GM18505 (cell line): ENCODE measurements around the gene FAT1.

Experiments
- ATAC-seq: cut with Tn5 transposase; IDR thresholded peaks from one replicate; pipeline ENCODE4 v1.9.1; 2021; ENCODE audit not compliant: unreplicated experiment
- POLR2A ChIP-seq: IDR thresholded peaks from 4 replicates; pipeline ENCODE4 v1.6.1; 2011; ENCODE audit warnings: borderline replicate concordance; ENCODE audit not compliant: insufficient read depth, insufficient read length; ENCODE audit errors: extremely low read depth

The FAT1 gene

DNA sequence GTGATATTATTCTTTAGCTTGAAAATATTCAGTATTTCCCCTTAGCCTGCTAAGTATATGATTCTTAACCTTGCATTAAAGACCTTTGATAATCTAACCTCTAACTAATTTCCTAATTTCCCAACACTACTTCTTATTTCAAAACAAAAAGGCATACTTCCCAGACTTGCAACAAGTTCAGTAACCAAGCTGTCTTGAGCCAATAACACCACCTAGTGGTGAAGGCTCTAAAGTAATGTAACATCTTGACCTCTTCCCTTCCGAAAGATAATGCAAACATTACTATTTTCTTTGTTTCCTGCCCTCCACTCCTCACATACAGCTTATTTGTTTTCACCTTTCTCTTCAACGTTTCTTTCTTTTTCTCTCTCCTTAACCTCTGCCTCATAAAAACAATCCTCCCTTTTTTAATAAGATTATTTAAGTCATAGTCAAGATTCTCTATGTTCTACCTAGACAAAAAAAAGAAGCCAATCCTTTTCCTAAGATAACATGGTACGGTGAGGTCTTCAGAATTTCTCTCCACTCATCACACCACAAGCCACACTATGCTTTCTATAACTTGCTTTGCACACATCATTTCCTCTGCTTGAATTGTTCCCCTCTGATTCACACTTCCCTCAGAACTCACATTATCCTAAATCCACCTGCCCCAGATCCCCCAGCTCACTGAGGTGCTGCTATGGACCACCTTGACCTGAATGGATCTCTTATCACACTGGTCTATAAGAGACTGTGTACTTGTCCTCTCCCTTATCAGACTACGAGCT lies 3.5 kb downstream of the FAT1 start:
- ATAC-seq: no peak

DNA sequence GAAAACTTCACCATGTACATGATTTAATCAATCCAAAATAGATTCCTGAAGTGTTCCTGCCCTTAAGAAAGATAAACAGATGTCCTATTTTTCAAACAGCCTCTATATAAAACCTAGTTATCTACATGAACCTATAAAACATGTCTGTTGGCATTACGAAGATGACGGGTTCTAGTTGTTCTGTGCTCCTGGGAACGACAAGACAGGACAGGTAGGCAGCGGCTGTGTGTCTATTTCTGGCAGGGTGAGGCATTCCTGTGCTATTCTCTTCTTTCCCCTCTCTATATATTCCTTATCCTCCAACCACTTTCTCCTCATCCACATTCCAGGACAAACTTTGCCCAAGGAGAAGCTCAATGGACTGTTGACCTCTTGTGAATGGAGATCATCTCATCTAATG lies 6.1 kb downstream of the FAT1 start:
- no peak for TF ChIP-seq POLR2A
- no peak for ATAC-seq

More for the DNA sequence above, 3.5 kb downstream of the FAT1 start:
- TF ChIP-seq POLR2A: no peak

DNA sequence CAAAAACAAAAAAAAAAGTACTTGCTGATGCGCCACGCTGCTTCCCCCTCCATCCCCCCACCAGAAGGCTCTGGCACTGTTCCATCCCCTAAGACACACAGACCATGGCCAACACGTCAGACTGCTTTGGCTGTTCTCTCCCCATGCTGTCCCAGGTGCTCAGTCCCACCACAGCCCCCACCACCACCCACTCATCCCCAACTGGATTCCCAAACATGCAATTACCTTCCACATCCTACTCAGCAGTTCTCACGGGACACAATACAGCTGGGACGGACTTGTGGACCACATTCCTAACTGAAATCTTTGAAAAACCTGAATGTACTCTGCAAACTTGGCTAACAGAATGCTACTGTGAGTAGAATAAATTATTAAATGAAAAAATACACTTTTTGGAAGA lies 8.6 kb downstream of the FAT1 start:
- no peak for ATAC-seq
- TF ChIP-seq POLR2A: no peak

DNA sequence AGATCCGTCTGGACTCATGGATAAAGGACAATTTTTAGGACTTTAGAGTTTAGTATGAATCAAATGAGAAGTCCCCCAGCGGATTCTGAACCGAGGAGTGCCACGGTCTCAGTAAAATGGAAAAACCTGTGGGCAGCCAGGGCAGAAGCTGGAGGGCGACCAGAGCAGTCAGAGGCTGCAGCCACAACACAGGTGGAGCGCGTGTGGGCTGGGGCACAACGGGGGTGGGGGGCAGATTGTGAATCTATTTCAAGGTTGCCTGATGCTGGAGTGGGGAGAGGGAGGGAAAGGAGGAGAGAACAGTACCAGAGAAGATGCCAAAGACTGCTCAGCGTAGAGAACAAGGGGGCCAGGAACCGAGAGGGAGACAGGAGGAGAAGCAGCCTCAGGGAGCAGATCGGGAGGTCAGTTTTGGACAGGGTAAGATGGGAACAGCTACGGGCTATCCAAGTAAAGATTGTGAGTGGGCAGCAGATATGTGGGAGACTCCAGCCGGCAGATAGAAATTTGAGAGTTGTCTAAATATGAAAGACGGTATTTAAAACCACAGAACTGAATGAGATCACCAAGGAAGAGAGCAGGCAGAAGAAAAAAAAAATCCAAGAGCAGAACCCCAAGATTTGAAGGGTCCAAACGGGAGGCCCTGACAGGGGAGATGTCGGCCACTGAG lies 9.5 kb downstream of the FAT1 start:
- no peak for TF ChIP-seq POLR2A
- no peak for ATAC-seq

DNA sequence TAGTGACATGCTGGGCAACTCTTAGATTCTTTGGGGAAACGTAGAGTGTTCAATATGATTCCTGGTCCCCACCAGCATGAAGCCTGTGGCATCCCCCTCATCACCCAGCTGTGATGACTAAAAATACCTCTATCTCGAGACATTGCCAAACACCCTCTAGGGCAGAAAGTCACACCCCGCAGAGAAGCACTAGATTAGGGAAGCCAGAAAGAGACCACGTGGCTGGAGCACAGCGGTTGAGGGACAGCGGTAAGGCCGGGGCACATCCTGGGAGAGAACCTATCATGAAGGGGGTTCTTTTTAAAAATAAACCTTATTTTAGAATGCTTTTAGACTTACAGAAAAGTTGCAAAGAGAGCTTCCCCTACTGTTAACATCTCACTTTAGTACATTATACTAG lies 11.0 kb downstream of the FAT1 start:
- no peak for ATAC-seq
- no peak for TF ChIP-seq POLR2A

DNA sequence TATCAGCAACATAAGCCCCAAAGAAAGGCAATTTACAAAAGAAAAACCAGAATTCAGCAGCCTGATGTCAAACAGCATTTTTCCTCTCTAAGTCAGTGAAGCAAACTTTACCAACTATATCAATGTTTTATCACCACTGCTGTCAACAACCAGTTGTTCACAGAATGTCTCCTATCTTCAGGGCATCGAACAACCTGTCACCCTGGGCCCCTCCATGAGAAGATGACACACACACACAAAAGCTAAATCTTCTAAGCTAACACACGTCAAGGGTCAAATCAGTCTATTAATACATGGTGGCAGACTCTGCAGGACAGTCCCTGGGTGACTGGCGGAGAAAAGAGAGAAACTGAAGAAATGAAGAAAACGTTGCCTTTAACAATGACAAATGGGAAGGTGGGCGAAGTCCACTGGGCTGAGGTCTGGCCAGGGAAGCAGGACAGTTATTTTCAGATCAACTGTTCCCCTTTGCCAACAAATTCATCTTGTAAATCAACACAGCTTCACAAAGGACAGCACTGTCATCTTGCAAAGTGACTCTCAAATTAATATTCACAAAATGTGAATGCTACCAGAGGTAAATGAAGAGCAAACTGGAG lies 13.0 kb downstream of the FAT1 start:
- ATAC-seq: no peak
- no peak for TF ChIP-seq POLR2A

DNA sequence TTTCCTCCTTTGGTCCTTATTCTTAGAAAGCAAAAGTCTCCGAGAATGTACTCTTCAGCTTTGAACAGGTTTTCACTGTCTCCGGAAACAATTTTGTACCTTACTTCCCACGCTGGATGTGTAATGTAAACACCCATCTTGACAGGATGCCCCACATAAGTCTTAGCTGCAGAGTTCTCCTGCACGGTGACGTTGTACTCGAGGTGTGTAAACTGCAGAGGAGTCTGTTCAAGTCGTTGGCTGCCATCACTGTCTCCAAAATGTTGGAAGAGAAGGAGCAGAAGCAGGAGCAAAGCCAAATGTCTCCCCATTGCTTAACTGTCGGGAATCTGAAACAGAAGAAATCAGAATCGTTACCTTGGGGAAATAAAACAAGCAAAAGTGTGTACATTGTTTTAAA lies 14.1 kb downstream of the FAT1 start:
- no peak for TF ChIP-seq POLR2A
- no peak for ATAC-seq

DNA sequence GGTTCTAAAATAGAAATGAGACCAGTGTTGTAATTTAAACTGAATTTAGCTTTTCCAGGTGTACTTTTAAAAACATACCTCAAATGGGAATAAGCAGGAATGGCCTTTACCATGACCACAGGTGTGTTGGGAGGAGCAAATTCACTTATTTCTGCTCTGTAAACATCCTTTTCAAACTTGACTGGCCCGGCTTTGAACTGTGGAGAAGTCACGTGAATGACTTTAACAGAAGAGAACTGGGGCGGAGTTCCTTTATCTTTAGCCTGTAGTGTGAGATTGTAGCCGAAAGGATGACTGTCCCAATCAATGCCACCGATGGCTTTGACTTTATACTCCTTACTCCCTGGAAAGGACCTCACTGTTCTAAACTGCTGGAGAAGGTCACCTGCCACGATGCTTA lies 15.1 kb downstream of the FAT1 start:
- TF ChIP-seq POLR2A: no peak
- ATAC-seq: no peak

DNA sequence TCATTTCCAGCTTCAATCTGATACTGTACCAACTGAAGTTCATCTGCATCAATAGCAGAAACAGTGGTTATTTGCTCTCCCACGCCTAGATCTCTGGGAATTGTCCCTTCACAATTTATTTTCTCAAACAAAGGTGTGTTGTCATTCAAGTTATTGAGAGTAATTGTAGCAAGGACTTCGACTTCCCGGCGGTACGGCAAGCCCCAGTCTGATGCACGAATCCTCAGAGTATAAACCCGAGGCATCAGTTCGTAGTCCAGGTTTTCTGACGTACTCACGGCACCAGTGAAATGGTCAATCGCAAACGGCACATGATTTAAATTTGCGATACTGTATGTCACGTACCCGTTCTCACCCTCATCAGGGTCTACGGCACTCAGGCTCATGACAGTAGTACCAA lies 15.7 kb downstream of the FAT1 start:
- no peak for ATAC-seq
- TF ChIP-seq POLR2A: no peak

DNA sequence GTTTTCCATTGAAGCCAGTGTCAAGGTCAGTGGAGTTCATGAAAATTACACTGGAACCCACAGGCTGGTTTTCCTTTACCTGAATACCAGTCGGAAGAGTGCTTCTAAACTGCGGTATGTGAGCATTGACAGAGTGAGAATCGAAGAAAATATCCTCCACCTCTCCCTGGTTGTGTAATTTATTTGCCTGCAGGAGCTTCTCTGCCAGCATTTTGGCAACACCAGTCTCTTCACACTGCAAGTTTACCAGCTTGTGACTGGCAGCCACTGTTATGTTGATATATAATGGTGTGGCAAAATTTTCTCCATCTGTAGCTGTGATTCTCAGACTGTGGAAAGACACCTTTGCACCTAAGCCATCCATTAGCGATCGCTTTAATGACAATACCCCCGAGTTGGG lies 16.1 kb downstream of the FAT1 start:
- TF ChIP-seq POLR2A: no peak
- no peak for ATAC-seq

DNA sequence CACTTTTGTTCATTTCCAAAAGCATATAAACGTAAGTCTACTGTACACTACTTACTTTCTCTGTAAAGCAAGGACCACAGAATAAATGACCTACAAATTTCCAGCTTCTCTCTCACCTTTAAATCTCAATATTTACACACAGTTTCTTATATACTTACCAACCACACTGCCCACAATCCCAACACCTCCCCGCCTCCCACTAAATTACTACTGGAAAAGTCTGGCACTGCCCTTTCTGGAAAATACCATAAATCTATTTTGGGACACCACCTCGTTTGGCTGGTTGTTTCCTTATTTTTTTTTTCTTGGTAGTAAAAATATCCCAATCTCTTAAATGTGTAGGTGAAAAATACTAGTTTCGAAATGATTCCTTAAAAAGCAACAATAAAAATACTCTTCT lies 19.6 kb downstream of the FAT1 start:
- ATAC-seq: no peak
- TF ChIP-seq POLR2A: no peak

DNA sequence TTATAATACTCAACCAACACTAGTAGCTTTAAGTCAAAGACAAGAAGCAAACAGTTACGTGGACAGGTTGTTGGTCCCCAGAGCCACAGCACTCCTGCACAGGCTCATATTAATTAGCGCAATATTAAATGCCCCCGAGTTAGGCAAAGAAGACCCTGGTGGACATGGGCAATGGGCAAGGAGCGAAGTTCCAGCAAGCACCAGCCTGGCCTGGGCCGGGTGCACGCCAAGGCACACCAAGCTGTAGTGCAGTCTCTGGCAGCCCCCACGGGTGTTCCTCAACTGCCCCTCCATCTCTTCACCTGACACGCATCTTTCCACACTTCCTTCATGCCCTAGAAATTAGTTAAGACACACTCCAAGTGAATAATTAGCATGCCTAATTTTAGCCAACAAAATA lies 20.1 kb downstream of the FAT1 start:
- ATAC-seq: no peak
- TF ChIP-seq POLR2A: no peak

DNA sequence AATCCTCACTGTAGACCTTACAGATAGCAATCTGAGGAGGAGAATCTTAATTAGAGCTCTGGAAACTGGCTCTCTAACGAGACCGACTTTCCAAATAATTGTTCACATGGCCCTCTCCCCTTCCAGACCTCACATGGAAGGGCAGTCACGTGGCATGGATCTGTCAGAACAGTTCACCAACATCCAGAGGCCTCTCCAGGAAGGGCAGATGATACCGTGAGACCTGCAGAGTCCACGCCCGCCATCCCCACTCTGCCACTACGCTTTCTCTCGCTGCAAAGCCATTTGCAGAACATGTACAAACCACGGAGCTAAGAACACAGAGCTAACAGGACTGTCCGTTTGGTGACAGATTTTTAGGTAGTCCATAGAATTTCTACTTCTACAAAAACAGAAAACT lies 20.7 kb downstream of the FAT1 start:
- no peak for TF ChIP-seq POLR2A
- no peak for ATAC-seq

DNA sequence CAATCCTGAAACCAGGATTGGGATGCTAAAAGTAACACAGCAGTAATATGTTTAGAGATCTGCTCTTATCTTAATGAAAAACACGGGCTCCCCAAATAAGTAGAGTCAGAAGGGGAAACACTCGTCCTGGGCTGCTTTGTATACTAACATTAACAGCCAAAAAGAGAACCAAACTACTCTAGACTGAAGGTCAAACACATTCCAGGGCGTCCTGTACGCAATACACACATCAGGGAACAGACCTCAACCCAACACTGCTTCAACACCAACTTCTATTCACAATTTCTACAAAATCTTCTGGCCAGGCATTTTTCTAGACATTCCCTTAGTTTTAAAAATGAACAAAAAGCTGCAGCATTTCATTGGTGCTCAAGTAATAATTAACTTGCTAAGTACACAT lies 21.4 kb downstream of the FAT1 start:
- ATAC-seq: no peak
- TF ChIP-seq POLR2A: no peak

DNA sequence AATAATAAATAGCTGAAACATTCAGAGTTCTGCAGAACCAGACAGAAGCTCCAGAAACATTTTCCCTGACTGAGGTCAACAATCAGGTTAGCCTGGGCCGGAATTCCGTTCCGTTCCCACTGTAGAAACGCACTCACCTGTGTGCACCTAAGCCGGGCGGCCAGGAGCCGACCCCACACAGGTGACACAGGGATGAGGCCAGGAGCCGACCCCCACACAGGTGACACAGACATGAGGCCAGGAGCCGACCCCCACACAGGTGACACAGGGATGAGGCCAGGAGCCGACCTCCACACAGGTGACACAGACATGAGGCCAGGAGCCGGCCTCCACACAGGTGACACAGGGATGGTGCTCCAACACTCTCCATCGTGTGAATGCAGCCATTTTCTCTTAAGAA lies 21.9 kb downstream of the FAT1 start:
- no peak for ATAC-seq
- no peak for TF ChIP-seq POLR2A

DNA sequence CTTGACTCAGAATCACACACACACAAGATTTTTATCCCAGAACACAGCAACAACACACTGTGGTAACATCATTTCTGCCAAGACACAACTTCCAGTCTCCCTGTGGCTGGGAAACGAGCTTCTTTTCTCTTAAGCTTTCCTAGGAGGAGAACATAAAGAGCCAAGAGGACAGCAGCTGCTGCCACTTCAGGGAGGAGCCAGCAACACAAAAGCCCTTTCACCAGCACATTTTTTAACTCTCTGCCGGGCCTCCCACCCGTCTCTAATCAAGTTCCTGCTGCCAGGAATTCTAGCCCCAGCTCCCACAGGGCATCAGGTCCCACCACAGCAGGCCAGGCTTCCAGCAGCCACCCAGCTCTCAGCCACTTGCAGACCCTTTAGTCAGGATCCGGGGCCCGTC lies 22.4 kb downstream of the FAT1 start:
- ATAC-seq: no peak
- TF ChIP-seq POLR2A: no peak
